Caco-2 (cell line): ENCODE results near the gene SRL. TPM values are rescaled to one million over a fixed set of nuclear protein-coding genes. Genes with fewer than 3 reads are reported as not detected.

Experiments
- BruUV-seq: library from RNA; stranded (reverse); fragments of 400-500 nt; replicated peaks from 2 replicates; lab custom pipeline; 2021; lab: Mats Ljungman, UMichigan
- CTCF ChIA-PET: fragments of 300-600 bp; sonication (Branson Sonifier 250); formaldehyde crosslinking; loops from one replicate; lab custom pipeline; 2022; ENCODE audit warnings: antibody characterized with exemption; lab: Charles Lee
- POLR2A ChIA-PET: fragments of 300-600 bp; sonication (Branson Sonifier 250); formaldehyde crosslinking; loops from one replicate; lab custom pipeline; 2022; ENCODE audit warnings: antibody characterized with exemption; lab: Charles Lee
- DNase-seq, 2 experiments: peaks; one replicate each; pipeline versions ENCODE4 v3.0.0 to v3.0.0-alpha.2; 2020 to 2022
- H3K27me3 ChIP-seq: replicated peaks from 2 replicates; pipeline ENCODE4 v1.6.0; 2011; ENCODE audit warnings: low read length; ENCODE audit not compliant: control insufficient read depth, insufficient read depth
- H3K36me3 ChIP-seq: 2 replicates; pipeline ENCODE4 v1.5.1; 2011; ENCODE audit warnings: low read length; ENCODE audit not compliant: control insufficient read depth, insufficient read depth
- H3K4me1 ChIP-seq: fragments of 250-450 bp; sonication (Bioruptor Pico); 2 replicates; pipeline ENCODE4 v1.5.1; 2020; ENCODE audit warnings: mild to moderate bottlenecking
- H3K4me3 ChIP-seq: 2 replicates; pipeline ENCODE4 v1.5.1; 2011; ENCODE audit warnings: low read depth, mild to moderate bottlenecking, control low read depth, low read length
- H3K9me3 ChIP-seq: fragments of 250-450 bp; sonication (Bioruptor Pico); 2 replicates; pipeline ENCODE4 v1.5.1; 2020; ENCODE audit warnings: mild to moderate bottlenecking, moderate library complexity
- H3K27ac Mint-ChIP-seq: one replicate; pipeline ENCODE4 v1.8.0; 2022; ENCODE audit warnings: mixed read lengths; ENCODE audit not compliant: unreplicated experiment
- H3K27me3 Mint-ChIP-seq: one replicate; pipeline ENCODE4 v1.8.0; 2022; ENCODE audit warnings: mixed read lengths; ENCODE audit not compliant: insufficient read depth, unreplicated experiment
- H3K36me3 Mint-ChIP-seq: one replicate; pipeline ENCODE4 v1.8.0; 2022; ENCODE audit warnings: mild to moderate bottlenecking, mixed read lengths; ENCODE audit not compliant: insufficient read depth, unreplicated experiment
- H3K4me1 Mint-ChIP-seq: one replicate; pipeline ENCODE4 v1.8.0; 2022; ENCODE audit warnings: low read depth, mixed read lengths; ENCODE audit not compliant: unreplicated experiment
- H3K4me3 Mint-ChIP-seq: one replicate; pipeline ENCODE4 v1.8.0; 2022; ENCODE audit warnings: mild to moderate bottlenecking, moderate library complexity, mixed read lengths; ENCODE audit not compliant: unreplicated experiment
- H3K9me3 Mint-ChIP-seq: one replicate; pipeline ENCODE4 v1.8.0; 2022; ENCODE audit warnings: mixed read lengths; ENCODE audit not compliant: unreplicated experiment
- CTCF ChIP-seq, 2 experiments: fragments of 200-600 bp in 1 of 2; IDR thresholded peaks; 1 replicate in 1 of 2; 2 replicates in 1 of 2; pipeline versions ENCODE4 v1.5.1 to v1.8.0; 2011 to 2022; ENCODE audit warnings: antibody characterized with exemption in 1 of 2, control low read depth in 1 of 2, inconsistent platforms in 1 of 2, low read depth in 1 of 2, low read length in 1 of 2, mild to moderate bottlenecking in 1 of 2, moderate library complexity in 1 of 2; ENCODE audit not compliant: insufficient read depth in 1 of 2, severe bottlenecking in 1 of 2, unreplicated experiment in 1 of 2
- intact Hi-C: fragments of 100-400 bp; cut with micrococcal nuclease; formaldehyde crosslinking; loops from one replicate; pipeline ENCODE4 v1.10.0; 2022; ENCODE audit not compliant: unreplicated experiment
- total RNA-seq: library from RNA; stranded (reverse); gene quantifications from 2 replicates; pipeline ENCODE4 v1.2.3, GENCODE V29; 2022

Gene SRL
- total RNA-seq, 1 experiment from 2014 or later = not detected

- no peak for DNase-seq
- Histone ChIP-seq H3K27me3 (no peaks in the 10 kb centered on the region), H3K4me3 (no peak overlapping the region), H3K36me3 (no peaks in the 10 kb centered on the region), H3K4me1 (peaks cover 6% of the 10 kb centered on the region), H3K9me3 (no peaks in the 10 kb centered on the region)
- Mint-ChIP-seq H3K27ac (no peak overlapping the region), H3K4me3 (no peak overlapping the region), H3K27me3 (no peaks in the 10 kb centered on the region), H3K4me1 (no peaks in the 10 kb centered on the region), H3K9me3 (peaks cover 10% of the 10 kb centered on the region), H3K36me3 (peaks cover 6% of the 10 kb centered on the region)
- ChIA-PET POLR2A (no interaction called here), CTCF (no interaction called here)
- no peak for TF ChIP-seq CTCF (IDR thresholded peaks at IDR 0.05; ENCODE audit: insufficient read depth in 1 of 2, low read depth in 1 of 2, low read length in 1 of 2, severe bottlenecking in 1 of 2, unreplicated experiment in 1 of 2)
- intact Hi-C loops = no loop called here
- no TSS peak for BruUV-seq
These were observed 100.3 kb downstream of the SRL start for GRCh38 chr16:4141604-4142003.

- Mint-ChIP-seq H3K27me3 (no peaks in the 10 kb centered on the region), H3K9me3 (peaks cover 10% of the 10 kb centered on the region), H3K36me3 (peaks cover 6% of the 10 kb centered on the region), H3K27ac (no peak overlapping the region), H3K4me3 (no peak overlapping the region), H3K4me1 (peaks cover 5% of the 10 kb centered on the region)
- TF ChIP-seq CTCF (IDR thresholded peaks at IDR 0.05; ENCODE audit: insufficient read depth in 1 of 2, low read depth in 1 of 2, low read length in 1 of 2, severe bottlenecking in 1 of 2, unreplicated experiment in 1 of 2) = no peak
- H3K27me3 ChIP-seq = no peaks in the 10 kb centered on the region
- DNase-seq = no peak
- H3K4me1 ChIP-seq = peaks cover 16% of the 10 kb centered on the region
- POLR2A ChIA-PET = no interaction called here
- H3K9me3 ChIP-seq = no peaks in the 10 kb centered on the region
- no TSS peak for BruUV-seq
- CTCF ChIA-PET = no interaction called here
- H3K36me3 ChIP-seq = no peaks in the 10 kb centered on the region
- intact Hi-C loops = no loop called here
- no peak overlapping the region for H3K4me3 ChIP-seq
These were observed 101.2 kb downstream of the SRL start for GRCh38 chr16:4140652-4141051.

GRCh38 chr16:4139968-4140367 lies 101.9 kb downstream of the SRL start:
- TF ChIP-seq CTCF (IDR thresholded peaks at IDR 0.05; ENCODE audit: insufficient read depth in 1 of 2, low read depth in 1 of 2, low read length in 1 of 2, severe bottlenecking in 1 of 2, unreplicated experiment in 1 of 2) = no peak
- ChIA-PET CTCF (no interaction called here), POLR2A (no interaction called here)
- Mint-ChIP-seq H3K9me3 (peaks cover 10% of the 10 kb centered on the region), H3K4me3 (no peak overlapping the region), H3K4me1 (peaks cover 9% of the 10 kb centered on the region), H3K27ac (no peak overlapping the region), H3K27me3 (no peaks in the 10 kb centered on the region), H3K36me3 (peaks cover 6% of the 10 kb centered on the region)
- intact Hi-C loops = no loop called here
- Histone ChIP-seq H3K36me3 (no peaks in the 10 kb centered on the region), H3K4me3 (no peak overlapping the region), H3K9me3 (no peaks in the 10 kb centered on the region), H3K27me3 (no peaks in the 10 kb centered on the region), H3K4me1 (peaks cover 18% of the 10 kb centered on the region)
- no TSS peak for BruUV-seq
- no peak for DNase-seq

Other genes with a start within 250 kb of the SRL start
- gene ADCY9, start 125.6 kb downstream of the SRL start, total RNA-seq = 11.5 and 12.6 TPM in 2 replicates
- gene TFAP4, start 30.9 kb upstream of the SRL start, total RNA-seq = 22.6 and 24.6 TPM in 2 replicates
- gene GLIS2, start 74.0 kb upstream of the SRL start, total RNA-seq = 12.3 and 13.1 TPM in 2 replicates
- 74.1 and 76.5 TPM in 2 replicates for gene PAM16, start 109.2 kb upstream of the SRL start, total RNA-seq
- gene VASN, start 129.8 kb upstream of the SRL start, total RNA-seq = 2.7 and 2.8 TPM in 2 replicates
- gene CORO7, start 174.5 kb upstream of the SRL start, total RNA-seq = 23.1 and 33.4 TPM in 2 replicates
- gene DNAJA3, start 183.8 kb upstream of the SRL start, total RNA-seq = 77.1 and 79.6 TPM in 2 replicates
- gene NMRAL1, start 232.5 kb upstream of the SRL start, total RNA-seq = 68.3 and 71.1 TPM in 2 replicates
- gene HMOX2, start 234.3 kb upstream of the SRL start, total RNA-seq = 35.7 and 36.7 TPM in 2 replicates